Gastroesophageal sphincter (tissue), 4 donors: ENCODE measurements around the gene EHMT1. TPM values are rescaled to one million over a fixed set of nuclear protein-coding genes. Genes with fewer than 3 reads are reported as not detected.

Experiments used
- ATAC-seq: fragments of 150-250 bp; one replicate; pipeline ENCODE4 v1.9.1; 2016; ENCODE audit warnings: mild to moderate bottlenecking, moderate library complexity
- H3K27ac ChIP-seq, 4 donors: fragments of 200-600 bp; sonication (generic) in 3 of 4; 1 replicate in 3 of 4; 2 replicates in 1 of 4; pipeline ENCODE4 v1.5.1; 2016 to 2019
- H3K27me3 ChIP-seq: fragments of 200-600 bp; sonication (generic); one replicate; pipeline ENCODE4 v1.5.1; 2019
- H3K36me3 ChIP-seq, 2 donors: fragments of 200-600 bp; sonication (generic); one replicate each; pipeline ENCODE4 v1.5.1; 2019; ENCODE audit warnings: control low read depth in 1 of 2
- H3K4me1 ChIP-seq, 3 donors: fragments of 200-600 bp; sonication (generic); 1 replicate in 2 of 3; 2 replicates in 1 of 3; pipeline ENCODE4 v1.5.1; 2016 to 2019; ENCODE audit warnings: control low read depth in 2 of 3
- H3K4me3 ChIP-seq, 2 donors: fragments of 200-600 bp; sonication (generic); one replicate each; pipeline ENCODE4 v1.5.1; 2019; ENCODE audit warnings: mild to moderate bottlenecking in 1 of 2, moderate library complexity in 1 of 2
- H3K9me3 ChIP-seq, 3 donors: fragments of 200-600 bp; sonication (generic); one replicate each; pipeline ENCODE4 v1.5.1; 2017 to 2019; ENCODE audit warnings: control low read depth in 2 of 3
- CTCF ChIP-seq, 4 experiments: fragments of 200-600 bp in 2 of 4; fragments of 450-650 bp in 2 of 4; sonication (generic) in 1 of 4; IDR thresholded peaks; one replicate each; pipeline ENCODE4 v1.5.1; 2017 to 2019; ENCODE audit warnings: antibody characterized with exemption in 4 of 4, mild to moderate bottlenecking in 2 of 4, moderate library complexity in 2 of 4
- EP300 ChIP-seq: sonication (generic); formaldehyde crosslinking; IDR thresholded peaks from one replicate; pipeline ENCODE4 v1.6.1; 2017; ENCODE audit warnings: antibody characterized with exemption, mild to moderate bottlenecking
- POLR2A ChIP-seq, 2 donors: fragments of 450-650 bp; IDR thresholded peaks; one replicate each; pipeline ENCODE4 v1.6.1; 2017; ENCODE audit warnings: antibody characterized with exemption in 2 of 2, mild to moderate bottlenecking in 2 of 2, moderate library complexity in 1 of 2
- POLR2AphosphoS5 ChIP-seq: sonication (generic); formaldehyde crosslinking; IDR thresholded peaks from one replicate; pipeline ENCODE4 v1.6.1; 2017; ENCODE audit warnings: antibody characterized with exemption
- WGBS, 2 donors: methylation state at CpG; one replicate each; pipeline ENCODE4 v1.1.5; 2018; ENCODE audit warnings: low coverage in 1 of 2; 5-methylcytosine and 5-hydroxymethylcytosine counted together
- total RNA-seq, 4 donors: library from RNA; depleted of rRNA; stranded (reverse); fragments of >200 nt; gene quantifications; one replicate each; pipeline ENCODE4 v1.1.0, GENCODE V29; 2016

Gene EHMT1
- total RNA-seq, 4 donors from 2014 or later, result 49.2 to 79.7 (median 64.7) TPM

DNA sequence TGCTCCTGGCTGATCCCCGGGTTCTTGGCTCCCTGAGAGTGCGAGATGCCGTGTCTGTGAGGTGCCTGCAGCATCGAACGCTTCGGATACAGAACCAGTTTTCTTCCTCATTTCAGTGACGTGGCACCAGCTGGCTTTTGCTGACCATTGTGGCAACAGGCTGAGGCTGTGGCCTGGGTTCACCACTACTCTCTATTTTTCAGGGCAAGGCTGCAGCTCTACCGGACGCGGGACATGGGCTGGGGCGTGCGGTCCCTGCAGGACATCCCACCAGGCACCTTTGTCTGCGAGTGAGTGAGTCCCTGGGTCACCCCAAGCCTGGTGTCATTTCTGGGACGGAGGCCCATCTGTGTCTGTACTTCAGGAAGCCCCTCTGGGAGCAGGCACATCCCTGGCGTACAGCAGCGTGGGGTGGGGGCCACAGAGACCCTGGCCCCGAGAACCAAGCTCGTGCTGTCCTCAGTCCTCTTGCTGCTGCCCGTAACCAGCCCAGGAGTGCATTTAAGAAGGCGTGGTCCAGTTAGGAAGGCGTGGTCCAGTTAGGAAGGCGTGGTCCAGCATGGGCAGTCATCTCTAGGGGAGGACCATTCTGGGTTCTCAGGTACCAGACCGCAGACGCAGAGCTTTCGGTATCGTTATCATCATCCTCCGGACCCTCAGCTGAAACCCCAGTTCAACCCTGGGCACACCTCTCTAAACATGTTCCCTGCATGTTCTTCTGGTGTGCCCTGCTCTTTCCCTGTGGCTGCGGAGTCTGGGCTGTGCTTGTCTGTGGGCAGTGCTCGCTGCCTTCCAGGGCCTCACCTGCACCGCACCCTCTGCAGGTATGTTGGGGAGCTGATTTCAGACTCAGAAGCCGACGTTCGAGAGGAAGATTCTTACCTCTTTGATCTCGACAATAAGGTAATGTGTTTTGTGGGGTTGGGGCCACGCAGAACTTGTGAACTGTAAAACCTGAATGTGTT is 198.7 kb downstream of the EHMT1 start:
- 98 to 100% methylated on average over 5 to 6 of the region's 35 CpGs for WGBS, 2 donors
- no peaks in the 10 kb centered on the region for H3K27me3 ChIP-seq
- H3K27ac ChIP-seq, result no peak overlapping the region
- H3K4me1 ChIP-seq, result no peaks in the 10 kb centered on the region
- ATAC-seq, result no peak
- no peak overlapping the region for H3K4me3 ChIP-seq
- no peak for TF ChIP-seq EP300
- no peak for TF ChIP-seq POLR2AphosphoS5
- no peak for TF ChIP-seq CTCF (IDR thresholded peaks at IDR 0.05)
- H3K9me3 ChIP-seq, result peaks cover 0 to 11% (median 0%) of the 10 kb centered on the region in 3 donors
- peaks cover 0 to 92% of the 10 kb centered on the region in 2 donors for H3K36me3 ChIP-seq

GRCh38 chr9:137818286-137818685 is 199.5 kb downstream of the EHMT1 start:
- WGBS, 2 donors, result no CpG with 5 or more reads among the region's 23 CpGs
- no peak overlapping the region for H3K4me3 ChIP-seq
- no peaks in the 10 kb centered on the region for H3K4me1 ChIP-seq
- H3K27ac ChIP-seq, result no peak overlapping the region
- H3K9me3 ChIP-seq, result peaks cover 0 to 11% (median 0%) of the 10 kb centered on the region in 3 donors
- H3K36me3 ChIP-seq, result peaks cover 0 to 92% of the 10 kb centered on the region in 2 donors
- H3K27me3 ChIP-seq, result no peaks in the 10 kb centered on the region
- ATAC-seq, result no peak
- TF ChIP-seq CTCF (IDR thresholded peaks at IDR 0.05) (no peak), POLR2AphosphoS5 (no peak), POLR2A (IDR thresholded peaks at IDR 0.05) (no peak), EP300 (no peak)

DNA sequence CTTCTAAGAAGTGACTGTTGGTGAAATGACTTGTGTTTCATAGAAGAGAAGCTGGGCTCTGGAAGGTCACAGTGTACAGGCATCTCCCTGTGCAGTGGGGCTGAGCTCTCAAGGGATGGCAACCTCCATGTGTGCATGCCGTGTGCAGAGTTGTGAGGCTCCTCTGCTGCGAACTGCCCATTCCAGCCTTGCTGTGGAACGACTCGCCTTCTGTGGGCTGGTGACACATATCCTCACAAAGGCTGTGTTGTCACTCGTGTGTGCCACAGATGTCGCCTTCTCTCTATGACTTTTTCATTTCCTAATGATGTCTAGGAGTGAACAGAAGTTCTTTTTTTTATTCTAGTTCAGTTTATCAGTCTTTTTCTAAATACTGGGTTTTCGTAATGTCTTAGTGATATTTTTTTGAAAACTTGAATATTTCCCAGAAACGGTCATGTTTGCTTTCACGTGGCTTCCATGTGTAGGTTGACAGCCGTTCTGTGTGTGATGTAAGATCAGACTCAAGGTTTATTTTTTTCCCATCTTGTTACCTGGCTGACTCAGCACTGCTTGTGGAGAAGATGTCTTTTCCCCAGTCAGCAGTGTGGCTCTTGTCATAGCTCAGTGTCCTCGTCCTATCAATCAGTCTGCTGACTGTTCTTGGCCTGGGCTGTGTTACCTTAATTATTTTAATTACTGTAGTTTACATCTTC is 201.5 kb downstream of the EHMT1 start:
- no peaks in the 10 kb centered on the region for H3K27me3 ChIP-seq
- H3K4me1 ChIP-seq, result no peaks in the 10 kb centered on the region
- TF ChIP-seq EP300 (no peak), CTCF (IDR thresholded peaks at IDR 0.05) (no peak), POLR2AphosphoS5 (no peak), POLR2A (IDR thresholded peaks at IDR 0.05) (no peak)
- H3K27ac ChIP-seq, result no peak overlapping the region
- H3K4me3 ChIP-seq, result no peak overlapping the region
- peaks cover 0 to 92% of the 10 kb centered on the region in 2 donors for H3K36me3 ChIP-seq
- peaks cover 0 to 11% (median 0%) of the 10 kb centered on the region in 3 donors for H3K9me3 ChIP-seq
- ATAC-seq, result no peak
- 93 to 100% methylated on average over 7 to 8 of the region's 11 CpGs for whole genome bisulfite sequencing, 2 donors

- no peak overlapping the region for H3K4me3 ChIP-seq
Observed at GRCh38 chr9:137823986-137824771, 205.4 kb downstream of the EHMT1 start.

More at GRCh38 chr9:137823986-137824771, 205.4 kb downstream of the EHMT1 start:
- TF ChIP-seq POLR2AphosphoS5, result no peak
- TF ChIP-seq EP300, result no peak
- no peak for TF ChIP-seq CTCF (IDR thresholded peaks at IDR 0.05)
- TF ChIP-seq POLR2A (IDR thresholded peaks at IDR 0.05), result no peak
- Histone ChIP-seq H3K27me3 (no peaks in the 10 kb centered on the region), H3K9me3 (peaks cover 0 to 22% (median 0%) of the 10 kb centered on the region in 3 donors), H3K36me3 (peaks cover 0 to 98% of the 10 kb centered on the region in 2 donors), H3K27ac (no peak overlapping the region), H3K4me1 (no peaks in the 10 kb centered on the region)
- no peak for ATAC-seq
- WGBS, 2 donors, result 87 to 94% methylated on average over 5 to 10 of the region's 10 CpGs
